ENCODE data around the gene BCL7A. TPM values are rescaled to one million over a fixed set of nuclear protein-coding genes. Genes with fewer than 3 reads are reported as not detected.

BCL7A gene
- total and polyA plus RNA-seq, 9 of the 15 experiments (the other 6 are each of a cell fraction or from before 2014, with no cell fraction given): 0.25 to 21.9 (median 14.9) TPM

GRCh38 chr12:122023339-122024131, 1.9 kb downstream of the BCL7A start (continued):
- TF ChIP-seq KDM5B (IDR thresholded peaks at IDR 0.05; ENCODE audit: insufficient replicate concordance, low read depth, low read length) (no peak), XRCC3 (IDR thresholded peaks at IDR 0.05) (no peak), RAD51 (IDR thresholded peaks at IDR 0.05; ENCODE audit: borderline replicate concordance, low read depth) (peak; percentile 40; the same call in 1 of the 2 replicates), CBFA2T3 (IDR thresholded peaks at IDR 0.05) (no peak), CSDE1 (IDR thresholded peaks at IDR 0.05) (no peak), ZNF518B (CRISPR knock-in tag; IDR thresholded peaks at IDR 0.05) (no peak), CHD1 (IDR thresholded peaks at IDR 0.05; ENCODE audit: low read length) (no peak), ATF6 (CRISPR knock-in tag; IDR thresholded peaks at IDR 0.05) (no peak), NR3C1 (CRISPR knock-in tag; IDR thresholded peaks at IDR 0.05) (no peak), NR2C2 (CRISPR knock-in tag; IDR thresholded peaks at IDR 0.05) (no peak), NR2C2 (tag; IDR thresholded peaks at IDR 0.05) (0 out of 2 replicates have a peak, but pooled peaks have one; percentile 34), ILK (tag; IDR thresholded peaks at IDR 0.05; ENCODE audit: borderline replicate concordance, low read depth) (no peak), RHOXF2B (CRISPR knock-in tag; conservative IDR thresholded peaks at IDR 0.05) (no peak), ZNF644 (tag; IDR thresholded peaks at IDR 0.05; ENCODE audit: low read depth) (no peak)
- TF ChIP-seq, protein P1, sequence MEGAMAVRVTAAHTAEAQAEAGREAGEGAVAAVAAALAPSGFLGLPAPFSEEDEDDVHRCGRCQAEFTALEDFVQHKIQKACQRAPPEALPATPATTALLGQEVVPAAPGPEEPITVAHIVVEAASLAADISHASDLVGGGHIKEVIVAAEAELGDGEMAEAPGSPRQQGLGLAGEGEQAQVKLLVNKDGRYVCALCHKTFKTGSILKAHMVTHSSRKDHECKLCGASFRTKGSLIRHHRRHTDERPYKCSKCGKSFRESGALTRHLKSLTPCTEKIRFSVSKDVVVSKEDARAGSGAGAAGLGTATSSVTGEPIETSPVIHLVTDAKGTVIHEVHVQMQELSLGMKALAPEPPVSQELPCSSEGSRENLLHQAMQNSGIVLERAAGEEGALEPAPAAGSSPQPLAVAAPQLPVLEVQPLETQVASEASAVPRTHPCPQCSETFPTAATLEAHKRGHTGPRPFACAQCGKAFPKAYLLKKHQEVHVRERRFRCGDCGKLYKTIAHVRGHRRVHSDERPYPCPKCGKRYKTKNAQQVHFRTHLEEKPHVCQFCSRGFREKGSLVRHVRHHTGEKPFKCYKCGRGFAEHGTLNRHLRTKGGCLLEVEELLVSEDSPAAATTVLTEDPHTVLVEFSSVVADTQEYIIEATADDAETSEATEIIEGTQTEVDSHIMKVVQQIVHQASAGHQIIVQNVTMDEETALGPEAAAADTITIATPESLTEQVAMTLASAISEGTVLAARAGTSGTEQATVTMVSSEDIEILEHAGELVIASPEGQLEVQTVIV (CRISPR knock-in tag; IDR thresholded peaks at IDR 0.05; ENCODE audit: borderline replicate concordance): no peak
- TF ChIP-seq, protein P2, sequence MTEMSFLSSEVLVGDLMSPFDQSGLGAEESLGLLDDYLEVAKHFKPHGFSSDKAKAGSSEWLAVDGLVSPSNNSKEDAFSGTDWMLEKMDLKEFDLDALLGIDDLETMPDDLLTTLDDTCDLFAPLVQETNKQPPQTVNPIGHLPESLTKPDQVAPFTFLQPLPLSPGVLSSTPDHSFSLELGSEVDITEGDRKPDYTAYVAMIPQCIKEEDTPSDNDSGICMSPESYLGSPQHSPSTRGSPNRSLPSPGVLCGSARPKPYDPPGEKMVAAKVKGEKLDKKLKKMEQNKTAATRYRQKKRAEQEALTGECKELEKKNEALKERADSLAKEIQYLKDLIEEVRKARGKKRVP (CRISPR knock-in tag; IDR thresholded peaks at IDR 0.05): no peak
